Measurements from ENCODE around the gene ATP12A.

Gene ATP12A

DNA sequence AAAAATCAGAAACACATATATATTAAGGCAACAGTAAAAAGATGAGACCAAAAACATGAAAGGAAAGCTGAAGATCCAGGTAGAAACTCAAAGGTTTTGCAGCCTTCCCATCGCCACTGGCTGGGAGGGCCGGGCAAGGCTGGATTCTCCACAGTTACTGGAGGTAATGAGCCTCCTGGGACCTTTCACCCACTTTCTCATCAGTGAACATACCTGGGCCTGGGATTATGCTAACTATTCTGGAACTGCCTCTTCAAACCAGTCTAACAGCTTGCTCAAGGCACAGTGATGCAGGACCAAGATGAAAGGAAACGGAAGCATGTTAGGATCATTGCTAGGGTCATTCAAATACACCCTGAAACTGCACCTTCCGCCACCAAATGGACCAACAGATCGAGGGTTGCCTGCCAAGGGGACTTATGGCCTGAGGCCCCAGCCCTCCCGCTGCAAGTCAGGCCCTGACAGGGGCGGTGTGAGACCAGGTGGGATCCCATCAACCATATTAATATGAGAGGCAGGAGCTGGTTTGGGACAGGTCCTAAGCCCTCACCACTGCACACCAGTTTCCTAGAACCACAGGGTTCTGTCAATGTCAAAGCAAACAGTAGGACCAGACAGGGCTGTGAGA, 28.4 kb upstream of the ATP12A start:
- TF ChIP-seq EZH2phosphoT487 (IDR thresholded peaks at IDR 0.05; ENCODE audit: low read length) (no peak), EZH2 (optimal IDR thresholded peaks at IDR 0.05; ENCODE audit: low read depth, low read length) (no peak)
- TF ChIP-seq, protein P1, sequence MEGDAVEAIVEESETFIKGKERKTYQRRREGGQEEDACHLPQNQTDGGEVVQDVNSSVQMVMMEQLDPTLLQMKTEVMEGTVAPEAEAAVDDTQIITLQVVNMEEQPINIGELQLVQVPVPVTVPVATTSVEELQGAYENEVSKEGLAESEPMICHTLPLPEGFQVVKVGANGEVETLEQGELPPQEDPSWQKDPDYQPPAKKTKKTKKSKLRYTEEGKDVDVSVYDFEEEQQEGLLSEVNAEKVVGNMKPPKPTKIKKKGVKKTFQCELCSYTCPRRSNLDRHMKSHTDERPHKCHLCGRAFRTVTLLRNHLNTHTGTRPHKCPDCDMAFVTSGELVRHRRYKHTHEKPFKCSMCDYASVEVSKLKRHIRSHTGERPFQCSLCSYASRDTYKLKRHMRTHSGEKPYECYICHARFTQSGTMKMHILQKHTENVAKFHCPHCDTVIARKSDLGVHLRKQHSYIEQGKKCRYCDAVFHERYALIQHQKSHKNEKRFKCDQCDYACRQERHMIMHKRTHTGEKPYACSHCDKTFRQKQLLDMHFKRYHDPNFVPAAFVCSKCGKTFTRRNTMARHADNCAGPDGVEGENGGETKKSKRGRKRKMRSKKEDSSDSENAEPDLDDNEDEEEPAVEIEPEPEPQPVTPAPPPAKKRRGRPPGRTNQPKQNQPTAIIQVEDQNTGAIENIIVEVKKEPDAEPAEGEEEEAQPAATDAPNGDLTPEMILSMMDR (IDR thresholded peaks at IDR 0.05; ENCODE audit: low read length): no peak
- H3F3A ChIP-seq (ENCODE audit: insufficient read depth, low read length): no peaks in the 10 kb centered on the region
- H3K4me3 ChIP-seq (ENCODE audit: low read length): no peak overlapping the region
- H3K79me2 ChIP-seq (ENCODE audit: low read length): no peaks in the 10 kb centered on the region
- no peak overlapping the region for H2AFZ ChIP-seq (ENCODE audit: low read length)
- no peak overlapping the region for H3K4me2 ChIP-seq (ENCODE audit: low read depth, low read length)
- no peaks in the 10 kb centered on the region for H3K36me3 ChIP-seq (replicated peaks; ENCODE audit: insufficient read depth, low read length)
- H3K9me2 ChIP-seq (replicated peaks; ENCODE audit: insufficient read depth, low read length): no peaks in the 10 kb centered on the region
- H3K9ac ChIP-seq (ENCODE audit: low read length): no peak overlapping the region
- H3K9me3 ChIP-seq (replicated peaks; ENCODE audit: insufficient read depth, low read length): no peaks in the 10 kb centered on the region
- DNase-seq: no peak
- no peaks in the 10 kb centered on the region for H3K27me3 ChIP-seq (replicated peaks; ENCODE audit: insufficient read depth, low read length)
- H3K4me1 ChIP-seq (ENCODE audit: low read length): no peaks in the 10 kb centered on the region
- H4K20me1 ChIP-seq (ENCODE audit: insufficient read depth, low read length): no peaks in the 10 kb centered on the region
- no peak overlapping the region for H3K27ac ChIP-seq (ENCODE audit: low read length)

DNA sequence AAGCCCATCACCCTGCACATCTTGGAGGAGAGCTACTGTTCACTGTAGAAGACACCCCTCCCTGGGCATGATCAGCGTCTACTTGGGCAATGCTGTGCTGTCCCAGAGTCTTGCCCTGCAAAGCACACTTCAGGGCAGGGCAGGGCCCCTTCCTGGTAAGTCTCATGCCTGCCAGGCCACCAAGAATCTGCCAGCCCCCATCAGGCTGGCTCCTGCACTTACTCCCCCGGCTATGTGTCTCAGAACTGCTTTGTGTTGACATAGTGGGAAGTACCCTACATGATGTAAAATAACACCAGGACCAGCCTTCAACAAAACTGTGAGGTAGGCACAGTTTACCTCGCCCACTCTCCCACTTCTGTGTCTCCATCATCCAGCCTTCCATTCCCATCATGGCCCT, 27.8 kb upstream of the ATP12A start:
- H3K9ac ChIP-seq (ENCODE audit: low read length): no peak overlapping the region
- no peak overlapping the region for H3K4me2 ChIP-seq (ENCODE audit: low read depth, low read length)
- H3K4me3 ChIP-seq (ENCODE audit: low read length): no peak overlapping the region
- no peaks in the 10 kb centered on the region for H3K4me1 ChIP-seq (ENCODE audit: low read length)
- H3K9me2 ChIP-seq (replicated peaks; ENCODE audit: insufficient read depth, low read length): no peaks in the 10 kb centered on the region
- no peaks in the 10 kb centered on the region for H3K36me3 ChIP-seq (replicated peaks; ENCODE audit: insufficient read depth, low read length)
- H3K79me2 ChIP-seq (ENCODE audit: low read length): no peaks in the 10 kb centered on the region
- H3F3A ChIP-seq (ENCODE audit: insufficient read depth, low read length): no peaks in the 10 kb centered on the region
- H3K27me3 ChIP-seq (replicated peaks; ENCODE audit: insufficient read depth, low read length): no peaks in the 10 kb centered on the region
- H3K27ac ChIP-seq (ENCODE audit: low read length): no peak overlapping the region
- no peak for DNase-seq
- TF ChIP-seq EZH2phosphoT487 (IDR thresholded peaks at IDR 0.05; ENCODE audit: low read length) (no peak), EZH2 (optimal IDR thresholded peaks at IDR 0.05; ENCODE audit: low read depth, low read length) (no peak)
- TF ChIP-seq, protein P1 (IDR thresholded peaks at IDR 0.05; ENCODE audit: low read length): no peak
- H4K20me1 ChIP-seq (ENCODE audit: insufficient read depth, low read length): no peaks in the 10 kb centered on the region
- no peak overlapping the region for H2AFZ ChIP-seq (ENCODE audit: low read length)
- H3K9me3 ChIP-seq (replicated peaks; ENCODE audit: insufficient read depth, low read length): no peaks in the 10 kb centered on the region

DNA sequence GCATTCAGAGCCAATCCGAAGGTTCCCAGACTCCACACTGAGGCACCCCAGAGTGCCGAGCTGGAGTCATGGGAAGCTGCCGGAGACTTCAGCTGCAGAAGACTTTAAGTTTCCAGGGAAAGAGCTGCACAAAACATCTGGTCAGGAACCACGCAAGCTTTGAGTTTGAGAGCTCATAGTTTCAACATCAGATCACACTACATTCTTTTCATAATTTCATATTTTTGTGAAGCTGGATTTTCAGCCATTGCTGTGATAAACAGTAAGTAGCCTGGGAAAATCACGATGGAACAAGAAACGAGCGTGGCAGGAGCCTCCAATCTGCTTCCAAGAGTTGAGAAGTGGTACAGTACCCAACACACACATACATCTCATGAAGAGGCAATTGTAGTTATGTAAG, 25.5 kb upstream of the ATP12A start:
- no peaks in the 10 kb centered on the region for H3K79me2 ChIP-seq (ENCODE audit: low read length)
- no peak overlapping the region for H3K4me3 ChIP-seq (ENCODE audit: low read length)
- H3K9me2 ChIP-seq (replicated peaks; ENCODE audit: insufficient read depth, low read length): no peaks in the 10 kb centered on the region
- no peaks in the 10 kb centered on the region for H4K20me1 ChIP-seq (ENCODE audit: insufficient read depth, low read length)
- H3K36me3 ChIP-seq (replicated peaks; ENCODE audit: insufficient read depth, low read length): no peaks in the 10 kb centered on the region
- H3K27ac ChIP-seq (ENCODE audit: low read length): no peak overlapping the region
- H2AFZ ChIP-seq (ENCODE audit: low read length): no peak overlapping the region
- no peak overlapping the region for H3K4me2 ChIP-seq (ENCODE audit: low read depth, low read length)
- no peaks in the 10 kb centered on the region for H3F3A ChIP-seq (ENCODE audit: insufficient read depth, low read length)
- H3K9ac ChIP-seq (ENCODE audit: low read length): no peak overlapping the region
- TF ChIP-seq, protein P1 (IDR thresholded peaks at IDR 0.05; ENCODE audit: low read length): no peak
- TF ChIP-seq EZH2 (optimal IDR thresholded peaks at IDR 0.05; ENCODE audit: low read depth, low read length) (no peak), EZH2phosphoT487 (IDR thresholded peaks at IDR 0.05; ENCODE audit: low read length) (no peak)
- H3K4me1 ChIP-seq (ENCODE audit: low read length): no peaks in the 10 kb centered on the region
- H3K27me3 ChIP-seq (replicated peaks; ENCODE audit: insufficient read depth, low read length): no peaks in the 10 kb centered on the region
- H3K9me3 ChIP-seq (replicated peaks; ENCODE audit: insufficient read depth, low read length): no peaks in the 10 kb centered on the region
- DNase-seq: no peak
